ENCODE data around the gene RAB3D. TPM values are rescaled to one million over a fixed set of nuclear protein-coding genes. Genes with fewer than 3 reads are reported as not detected.

Gene RAB3D
- total RNA-seq, 1 donor from 2014 or later = 6.2 TPM

DNA sequence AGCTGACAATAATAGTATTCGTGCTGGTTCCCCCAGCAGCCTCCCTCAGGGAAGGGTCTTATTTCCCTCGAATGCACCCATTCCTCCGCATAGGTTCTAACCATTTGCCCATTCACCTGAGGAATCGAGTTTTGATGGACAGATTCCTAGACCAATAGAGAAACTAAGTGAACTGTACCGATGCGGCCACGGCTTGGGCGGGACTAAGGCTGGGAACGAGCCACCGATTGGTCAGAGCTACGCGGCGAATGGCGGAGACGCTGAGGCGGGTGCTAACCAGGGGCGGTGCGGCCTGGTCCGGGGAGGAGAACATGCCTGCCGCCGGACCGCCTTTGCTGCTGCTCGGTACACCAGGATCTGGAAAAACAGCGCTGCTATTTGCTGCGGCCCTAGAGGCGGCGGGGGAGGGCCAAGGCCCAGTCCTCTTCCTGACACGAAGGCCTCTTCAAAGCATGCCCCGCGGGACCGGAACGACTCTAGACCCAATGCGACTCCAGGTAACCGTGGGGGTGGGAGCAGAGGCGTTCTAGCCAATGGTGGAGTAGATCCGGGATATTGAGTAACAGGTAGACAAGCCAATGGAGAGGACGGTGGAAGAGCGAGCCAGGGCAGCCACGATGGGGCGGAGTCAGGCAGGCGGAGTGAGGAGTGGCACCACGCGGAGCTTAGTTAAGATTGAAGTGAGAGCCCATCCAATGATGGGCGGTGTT, 35.1 kb upstream of the RAB3D start, which contains the start of gene SWSAP1:
Gene SWSAP1 (plus strand): TSS at position 234 of the 710 bp plus-strand sequence. CDS start 15 bp downstream, at position 249.
- POLR2A ChIA-PET = interaction anchor here (0.5 to 3.5 kb wide), 45 partner anchors 9 to 1583 kb away, joined by 3 to 65 read pairs (median 4); partner anchors contain the start of genes CCDC159, ECSIT, ELAVL3 and EPOR
- ATAC-seq (ENCODE audit: low read depth) (peak; percentile 89), DNase-seq (peak; percentile 93)
- intact Hi-C loops (cut with micrococcal nuclease) = loop anchor here (1.0 kb wide), 4 partner anchors 9 to 61 kb away; partner anchors contain the start of genes CCDC159, ODAD3, PRKCSH and TMEM205
- Mint-ChIP-seq H3K27me3 (no peaks in the 10 kb centered on the region), H3K36me3 (ENCODE audit: low read depth) (peaks cover 17% of the 10 kb centered on the region), H3K9me3 (no peaks in the 10 kb centered on the region), H3K27ac (no peak within 1 kb of the TSS), H3K4me3 (no peak within 1 kb of the TSS), H3K4me1 (peaks cover 17% of the 10 kb centered on the region)
- TF ChIP-seq, protein P1, sequence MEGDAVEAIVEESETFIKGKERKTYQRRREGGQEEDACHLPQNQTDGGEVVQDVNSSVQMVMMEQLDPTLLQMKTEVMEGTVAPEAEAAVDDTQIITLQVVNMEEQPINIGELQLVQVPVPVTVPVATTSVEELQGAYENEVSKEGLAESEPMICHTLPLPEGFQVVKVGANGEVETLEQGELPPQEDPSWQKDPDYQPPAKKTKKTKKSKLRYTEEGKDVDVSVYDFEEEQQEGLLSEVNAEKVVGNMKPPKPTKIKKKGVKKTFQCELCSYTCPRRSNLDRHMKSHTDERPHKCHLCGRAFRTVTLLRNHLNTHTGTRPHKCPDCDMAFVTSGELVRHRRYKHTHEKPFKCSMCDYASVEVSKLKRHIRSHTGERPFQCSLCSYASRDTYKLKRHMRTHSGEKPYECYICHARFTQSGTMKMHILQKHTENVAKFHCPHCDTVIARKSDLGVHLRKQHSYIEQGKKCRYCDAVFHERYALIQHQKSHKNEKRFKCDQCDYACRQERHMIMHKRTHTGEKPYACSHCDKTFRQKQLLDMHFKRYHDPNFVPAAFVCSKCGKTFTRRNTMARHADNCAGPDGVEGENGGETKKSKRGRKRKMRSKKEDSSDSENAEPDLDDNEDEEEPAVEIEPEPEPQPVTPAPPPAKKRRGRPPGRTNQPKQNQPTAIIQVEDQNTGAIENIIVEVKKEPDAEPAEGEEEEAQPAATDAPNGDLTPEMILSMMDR (IDR thresholded peaks at IDR 0.05) = no peak
- CTCF ChIA-PET = interaction anchor here (0.6 to 2.9 kb wide), 5 partner anchors 9 to 155 kb away, joined by 3 to 16 read pairs (median 4); partner anchors contain the start of genes CCDC159, ECSIT, EPOR and TMEM205

DNA sequence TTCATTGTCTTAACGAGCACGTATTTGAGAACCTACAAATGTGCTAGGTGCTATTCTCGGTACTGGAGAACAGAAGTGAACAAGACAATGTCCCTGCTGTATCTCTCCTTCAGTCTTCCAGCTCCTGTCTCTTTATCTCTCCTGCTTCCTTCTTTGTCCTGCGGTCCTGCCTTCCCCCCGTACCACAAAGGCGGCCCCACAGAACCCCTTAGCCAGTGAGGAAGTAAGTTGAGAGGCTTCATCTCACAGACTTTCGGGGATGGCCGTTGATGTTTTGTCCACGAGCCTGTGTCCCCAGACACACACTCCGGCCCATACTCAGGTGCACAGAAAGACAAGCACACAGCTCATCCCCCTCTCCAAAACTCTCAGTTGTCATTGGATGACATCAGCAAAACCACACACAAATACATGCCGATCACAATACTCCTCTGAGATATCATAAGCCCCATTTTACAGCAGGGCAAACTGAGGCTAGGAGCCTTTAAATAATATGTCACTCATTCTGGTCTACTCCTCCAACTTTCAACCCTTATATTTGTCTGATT, 34.5 kb upstream of the RAB3D start:
- H3K9me3 Mint-ChIP-seq = no peaks in the 10 kb centered on the region
- ATAC-seq (ENCODE audit: low read depth) (no peak), DNase-seq (no peak)
- TF ChIP-seq, protein P1 (IDR thresholded peaks at IDR 0.05) = no peak
- H3K4me1 Mint-ChIP-seq = peaks cover 18% of the 10 kb centered on the region
- no peaks in the 10 kb centered on the region for H3K27me3 Mint-ChIP-seq
- ChIA-PET POLR2A (interaction anchor here (0.5 to 3.5 kb wide), 28 partner anchors 10 to 1123 kb away, joined by 3 to 65 read pairs (median 6); partner anchors contain the start of genes CCDC159, ECSIT, ELAVL3 and EPOR), CTCF (interaction anchor here (1.7 to 2.9 kb wide), 2 partner anchors 10 to 109 kb away, joined by 8 to 16 read pairs; partner anchors contain the start of gene EPOR)
- intact Hi-C loops (cut with micrococcal nuclease) = loop anchor here (1.0 kb wide), 1 partner anchor 28 kb away; the partner anchor contains the start of genes CCDC159 and TMEM205
- H3K4me3 Mint-ChIP-seq = no peak overlapping the region
- no peak overlapping the region for H3K27ac Mint-ChIP-seq
- H3K36me3 Mint-ChIP-seq (ENCODE audit: low read depth) = peaks cover 22% of the 10 kb centered on the region

DNA sequence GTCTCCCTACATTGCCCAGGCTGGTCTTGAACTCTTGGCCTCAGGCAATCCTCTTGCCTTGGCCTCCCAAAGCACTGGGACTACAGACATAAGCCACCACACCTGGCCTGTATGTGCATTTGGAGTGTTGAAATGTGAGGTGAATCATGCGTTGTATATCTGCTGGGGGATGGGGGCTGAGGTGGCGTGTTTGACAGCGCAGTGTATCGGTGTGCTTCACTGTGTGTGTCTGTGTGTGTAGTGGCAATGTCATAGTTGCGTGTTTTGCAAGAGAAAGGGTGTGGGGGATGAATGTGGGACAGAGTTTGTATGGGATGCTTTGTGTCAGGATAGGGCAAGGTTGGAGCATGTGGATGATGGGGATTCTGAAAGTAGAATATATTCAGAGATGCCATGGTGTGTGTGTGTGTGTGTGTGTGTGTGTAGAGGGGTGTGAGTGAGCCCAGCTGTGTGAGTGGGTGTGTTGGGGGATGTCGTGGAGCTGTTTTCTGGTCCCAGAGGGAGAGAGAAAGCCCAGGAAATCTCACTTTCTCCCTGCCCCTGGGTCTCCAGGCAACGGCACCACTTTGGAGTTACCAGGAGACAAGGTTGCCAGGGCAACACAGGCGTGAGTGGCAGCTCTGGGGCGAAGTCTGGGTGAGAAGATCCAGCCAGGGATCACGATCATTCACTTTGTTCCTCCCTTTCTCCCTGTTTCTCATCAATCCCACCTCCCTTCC, 33.9 kb upstream of the RAB3D start:
- Mint-ChIP-seq H3K4me1 (peaks cover 18% of the 10 kb centered on the region), H3K27ac (no peak overlapping the region), H3K9me3 (no peaks in the 10 kb centered on the region), H3K36me3 (ENCODE audit: low read depth) (peaks cover 27% of the 10 kb centered on the region), H3K27me3 (no peaks in the 10 kb centered on the region), H3K4me3 (no peak overlapping the region)
- ChIA-PET CTCF (interaction anchor here (0.7 to 2.9 kb wide), 2 partner anchors 10 kb away, joined by 3 to 16 read pairs; partner anchors contain the start of gene EPOR), POLR2A (interaction anchor here (0.5 to 3.0 kb wide), 7 partner anchors 10 to 641 kb away, joined by 4 to 65 read pairs (median 15); partner anchors contain the start of genes CCDC159, EPOR and TMEM205)
- TF ChIP-seq, protein P1 (IDR thresholded peaks at IDR 0.05) = no peak
- DNase-seq = no peak
- intact Hi-C loops (cut with micrococcal nuclease) = no loop called here
- ATAC-seq (ENCODE audit: low read depth) = no peak

DNA sequence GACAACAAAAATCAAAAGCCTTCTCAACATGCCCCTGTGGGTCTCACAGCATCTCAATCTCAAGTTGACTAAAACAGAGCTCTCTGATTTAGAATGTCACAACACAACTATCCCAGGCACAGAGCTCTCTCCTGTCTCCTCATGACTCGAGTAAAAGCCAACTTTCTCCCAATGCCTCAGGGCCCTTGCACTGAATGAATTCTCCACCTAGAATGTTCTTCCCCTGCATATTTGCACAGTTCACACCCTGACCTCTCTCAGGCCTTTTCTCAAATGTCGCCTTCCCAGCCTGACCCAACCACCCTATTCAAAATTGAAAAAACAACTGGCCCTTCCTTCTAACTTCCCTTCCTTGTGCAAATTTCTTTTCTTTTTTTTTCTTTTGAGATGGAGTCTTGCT, 31.3 kb upstream of the RAB3D start:
- intact Hi-C loops (cut with micrococcal nuclease) = no loop called here
- Mint-ChIP-seq H3K4me3 (no peak overlapping the region), H3K36me3 (ENCODE audit: low read depth) (peaks cover 30% of the 10 kb centered on the region), H3K9me3 (no peaks in the 10 kb centered on the region), H3K4me1 (peaks cover 6% of the 10 kb centered on the region), H3K27me3 (no peaks in the 10 kb centered on the region), H3K27ac (no peak overlapping the region)
- TF ChIP-seq, protein P1 (IDR thresholded peaks at IDR 0.05) = no peak
- DNase-seq = no peak
- ChIA-PET CTCF (no interaction called here), POLR2A (interaction anchor here (0.6 kb wide), 1 partner anchor 43 kb away, joined by 9 read pairs; no protein-coding TSS in a partner anchor)
- ATAC-seq (ENCODE audit: low read depth) = no peak
